ENCODE measurements around the gene LHX3.

DNA sequence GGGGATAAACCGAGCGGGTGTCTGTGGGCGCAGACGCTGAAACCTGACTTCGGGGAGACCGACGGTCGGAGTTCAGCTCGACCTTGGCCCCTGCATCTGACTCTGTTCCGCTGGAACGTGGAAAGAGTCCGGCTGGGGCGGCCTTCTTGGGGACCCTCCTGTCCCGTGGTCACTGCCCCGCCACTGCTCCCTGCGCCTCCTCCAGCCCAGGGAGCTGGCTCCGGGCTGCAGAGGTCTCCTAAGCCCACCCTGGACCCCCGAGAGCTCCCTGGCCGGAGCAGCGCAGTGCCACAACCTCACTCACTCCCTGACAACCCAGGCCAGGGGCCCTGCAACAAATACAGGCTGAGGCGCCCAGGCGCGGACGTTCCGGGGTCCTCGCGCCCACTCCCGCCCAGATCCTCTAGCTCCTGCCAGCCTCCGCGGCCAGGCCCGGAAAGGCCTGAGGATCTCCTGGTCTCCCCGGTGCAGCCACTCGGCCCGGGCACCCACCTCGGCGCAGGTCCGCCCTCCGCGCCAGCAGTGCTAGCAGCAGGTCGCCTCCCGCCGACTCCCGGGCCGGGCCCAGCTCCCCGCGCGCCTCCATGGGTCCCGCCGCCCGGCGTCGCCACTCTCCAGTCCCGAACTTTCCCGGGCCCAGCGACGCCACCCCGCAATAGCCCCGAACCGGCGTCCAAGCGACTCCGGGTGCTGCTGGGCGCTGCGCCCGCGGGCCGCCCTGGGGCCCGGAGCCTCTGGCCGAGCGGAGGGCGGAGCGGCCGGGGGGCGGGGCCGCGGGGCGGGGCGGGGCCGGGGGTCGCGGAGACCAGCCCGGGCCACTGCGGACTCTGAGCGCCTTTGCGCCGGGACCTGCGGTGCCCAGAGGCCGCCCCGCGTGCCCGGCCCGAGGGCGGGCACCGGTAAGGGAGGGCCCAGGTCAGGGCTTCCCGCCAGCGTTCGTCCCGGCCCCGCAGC is 2.2 kb downstream of the LHX3 start:
- TF ChIP-seq ZFP36 (IDR thresholded peaks at IDR 0.05; ENCODE audit: borderline replicate concordance, partially characterized antibody), result no peak
- TF ChIP-seq RFX5 (IDR thresholded peaks at IDR 0.05), result no peak
- TF ChIP-seq, protein P1, sequence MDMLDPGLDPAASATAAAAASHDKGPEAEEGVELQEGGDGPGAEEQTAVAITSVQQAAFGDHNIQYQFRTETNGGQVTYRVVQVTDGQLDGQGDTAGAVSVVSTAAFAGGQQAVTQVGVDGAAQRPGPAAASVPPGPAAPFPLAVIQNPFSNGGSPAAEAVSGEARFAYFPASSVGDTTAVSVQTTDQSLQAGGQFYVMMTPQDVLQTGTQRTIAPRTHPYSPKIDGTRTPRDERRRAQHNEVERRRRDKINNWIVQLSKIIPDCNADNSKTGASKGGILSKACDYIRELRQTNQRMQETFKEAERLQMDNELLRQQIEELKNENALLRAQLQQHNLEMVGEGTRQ (IDR thresholded peaks at IDR 0.05), result no peak
- no peak for TF ChIP-seq MAZ (IDR thresholded peaks at IDR 0.05; ENCODE audit: borderline replicate concordance, low read depth, low read length)
- TF ChIP-seq, protein P2, sequence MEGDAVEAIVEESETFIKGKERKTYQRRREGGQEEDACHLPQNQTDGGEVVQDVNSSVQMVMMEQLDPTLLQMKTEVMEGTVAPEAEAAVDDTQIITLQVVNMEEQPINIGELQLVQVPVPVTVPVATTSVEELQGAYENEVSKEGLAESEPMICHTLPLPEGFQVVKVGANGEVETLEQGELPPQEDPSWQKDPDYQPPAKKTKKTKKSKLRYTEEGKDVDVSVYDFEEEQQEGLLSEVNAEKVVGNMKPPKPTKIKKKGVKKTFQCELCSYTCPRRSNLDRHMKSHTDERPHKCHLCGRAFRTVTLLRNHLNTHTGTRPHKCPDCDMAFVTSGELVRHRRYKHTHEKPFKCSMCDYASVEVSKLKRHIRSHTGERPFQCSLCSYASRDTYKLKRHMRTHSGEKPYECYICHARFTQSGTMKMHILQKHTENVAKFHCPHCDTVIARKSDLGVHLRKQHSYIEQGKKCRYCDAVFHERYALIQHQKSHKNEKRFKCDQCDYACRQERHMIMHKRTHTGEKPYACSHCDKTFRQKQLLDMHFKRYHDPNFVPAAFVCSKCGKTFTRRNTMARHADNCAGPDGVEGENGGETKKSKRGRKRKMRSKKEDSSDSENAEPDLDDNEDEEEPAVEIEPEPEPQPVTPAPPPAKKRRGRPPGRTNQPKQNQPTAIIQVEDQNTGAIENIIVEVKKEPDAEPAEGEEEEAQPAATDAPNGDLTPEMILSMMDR (IDR thresholded peaks at IDR 0.05), result no peak
- TF ChIP-seq RAD21 (conservative IDR thresholded peaks at IDR 0.05 in 1 of 2, IDR thresholded peaks at IDR 0.05 in 1 of 2), result no peak
- TF ChIP-seq, protein P3, sequence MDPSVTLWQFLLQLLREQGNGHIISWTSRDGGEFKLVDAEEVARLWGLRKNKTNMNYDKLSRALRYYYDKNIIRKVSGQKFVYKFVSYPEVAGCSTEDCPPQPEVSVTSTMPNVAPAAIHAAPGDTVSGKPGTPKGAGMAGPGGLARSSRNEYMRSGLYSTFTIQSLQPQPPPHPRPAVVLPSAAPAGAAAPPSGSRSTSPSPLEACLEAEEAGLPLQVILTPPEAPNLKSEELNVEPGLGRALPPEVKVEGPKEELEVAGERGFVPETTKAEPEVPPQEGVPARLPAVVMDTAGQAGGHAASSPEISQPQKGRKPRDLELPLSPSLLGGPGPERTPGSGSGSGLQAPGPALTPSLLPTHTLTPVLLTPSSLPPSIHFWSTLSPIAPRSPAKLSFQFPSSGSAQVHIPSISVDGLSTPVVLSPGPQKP (IDR thresholded peaks at IDR 0.05; ENCODE audit: low read depth, low read length), result no peak
- no peak for TF ChIP-seq ESRRA (IDR thresholded peaks at IDR 0.05; ENCODE audit: borderline replicate concordance, low read length)
